Measurements from ENCODE around the gene ACSF3.

DNA sequence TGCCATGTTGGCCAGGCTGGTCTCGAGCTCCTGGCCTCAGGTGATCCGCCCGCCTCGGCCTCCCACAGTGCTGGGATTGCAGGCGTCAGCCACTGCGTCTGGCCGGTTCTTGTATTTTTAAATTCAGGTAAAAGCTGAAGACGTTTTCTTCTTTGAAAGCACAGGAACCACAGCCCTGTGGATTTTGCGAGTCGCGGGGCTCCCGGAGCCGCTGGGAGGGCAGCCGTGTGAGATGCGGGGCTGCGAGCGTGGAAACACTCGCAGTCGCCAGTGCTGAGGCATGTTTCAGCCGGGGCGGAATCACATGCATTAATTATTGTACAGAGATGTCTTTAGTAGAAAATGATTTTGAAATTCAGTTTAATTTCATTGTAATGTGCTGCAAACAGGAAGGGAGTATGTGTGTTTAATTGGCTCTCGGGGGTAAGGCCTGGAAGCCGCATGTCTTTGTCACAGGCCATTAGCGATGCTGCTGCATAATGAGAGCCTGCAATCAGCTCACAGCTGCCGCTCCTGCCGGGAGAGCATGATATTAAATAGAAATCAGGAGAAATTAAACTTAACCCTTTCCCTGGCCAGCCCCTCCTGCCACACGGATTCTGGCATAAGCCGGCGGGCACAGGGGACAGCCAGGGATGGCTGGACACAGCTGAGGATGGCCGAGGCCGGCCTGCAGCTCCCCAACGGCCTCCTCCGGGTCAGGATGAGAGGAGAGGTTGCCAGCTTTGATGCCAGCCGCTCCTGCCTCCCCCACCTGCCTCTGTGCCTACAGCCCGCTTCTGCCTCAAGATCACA is 42.5 kb downstream of the ACSF3 start:
- TF ChIP-seq, protein P1, sequence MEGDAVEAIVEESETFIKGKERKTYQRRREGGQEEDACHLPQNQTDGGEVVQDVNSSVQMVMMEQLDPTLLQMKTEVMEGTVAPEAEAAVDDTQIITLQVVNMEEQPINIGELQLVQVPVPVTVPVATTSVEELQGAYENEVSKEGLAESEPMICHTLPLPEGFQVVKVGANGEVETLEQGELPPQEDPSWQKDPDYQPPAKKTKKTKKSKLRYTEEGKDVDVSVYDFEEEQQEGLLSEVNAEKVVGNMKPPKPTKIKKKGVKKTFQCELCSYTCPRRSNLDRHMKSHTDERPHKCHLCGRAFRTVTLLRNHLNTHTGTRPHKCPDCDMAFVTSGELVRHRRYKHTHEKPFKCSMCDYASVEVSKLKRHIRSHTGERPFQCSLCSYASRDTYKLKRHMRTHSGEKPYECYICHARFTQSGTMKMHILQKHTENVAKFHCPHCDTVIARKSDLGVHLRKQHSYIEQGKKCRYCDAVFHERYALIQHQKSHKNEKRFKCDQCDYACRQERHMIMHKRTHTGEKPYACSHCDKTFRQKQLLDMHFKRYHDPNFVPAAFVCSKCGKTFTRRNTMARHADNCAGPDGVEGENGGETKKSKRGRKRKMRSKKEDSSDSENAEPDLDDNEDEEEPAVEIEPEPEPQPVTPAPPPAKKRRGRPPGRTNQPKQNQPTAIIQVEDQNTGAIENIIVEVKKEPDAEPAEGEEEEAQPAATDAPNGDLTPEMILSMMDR (IDR thresholded peaks at IDR 0.05): no peak
- no peak for TF ChIP-seq EZH2 (IDR thresholded peaks at IDR 0.05; ENCODE audit: borderline replicate concordance, insufficient read depth, low read depth, low read length, poor library complexity, severe bottlenecking)

Measured in B cell (primary cell).